ENCODE results near the gene FAM13A.

Gene FAM13A

DNA sequence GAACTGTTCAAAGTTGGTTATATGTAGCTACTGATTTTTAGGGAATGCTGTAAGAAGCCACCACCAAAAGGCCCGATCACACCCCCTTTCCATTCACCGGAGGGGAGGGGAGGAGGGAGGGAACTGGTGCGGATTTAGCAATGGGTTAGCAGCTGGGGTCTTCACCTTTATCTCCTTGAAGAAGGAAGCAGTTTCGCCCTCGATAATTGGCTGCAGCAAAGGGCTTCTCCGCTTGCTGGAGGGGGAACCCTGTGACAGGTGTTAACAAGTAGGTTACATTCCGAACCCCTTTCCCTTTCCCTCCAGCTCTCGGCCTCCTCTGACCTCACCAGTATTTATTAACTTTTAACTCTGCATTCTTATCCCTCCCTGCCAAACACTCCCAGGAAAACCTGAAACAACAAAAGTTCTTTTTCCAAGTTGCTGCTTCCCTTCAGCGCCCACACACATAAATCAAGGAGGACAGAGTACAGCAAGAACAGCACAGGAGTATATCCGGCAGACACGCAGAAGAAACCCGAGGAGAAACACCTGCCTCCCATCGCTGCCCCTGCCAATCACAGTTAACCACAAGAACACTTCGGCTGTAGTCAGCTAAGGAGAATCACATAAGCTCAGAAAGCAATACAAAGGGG is 319.6 kb downstream of the FAM13A start:
- DNase-seq: no peak

DNA sequence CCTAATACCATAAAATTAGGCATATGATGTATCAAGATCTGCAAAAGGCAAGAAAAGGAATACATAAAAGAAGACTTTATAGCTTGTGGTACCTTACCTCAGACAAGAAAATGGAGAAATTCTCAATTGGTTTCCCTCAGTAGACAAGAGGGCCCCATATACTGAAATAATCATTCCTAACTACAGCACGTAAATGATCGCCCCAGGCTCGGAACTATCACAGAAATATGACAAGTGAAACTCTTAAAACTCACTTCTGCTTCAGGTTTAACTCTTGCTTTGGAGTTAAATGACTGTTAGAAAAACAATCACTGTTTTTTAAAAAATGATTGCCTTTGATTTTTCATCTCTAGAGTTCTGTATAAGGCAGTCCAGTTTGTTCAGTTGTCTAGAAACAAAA is 320.7 kb downstream of the FAM13A start:
- no peak for DNase-seq

GRCh38 chr4:88735564-88735963 is 321.4 kb downstream of the FAM13A start:
- DNase-seq: no peak

GRCh38 chr4:88734403-88734949 is 322.5 kb downstream of the FAM13A start:
- DNase-seq: no peak

GRCh38 chr4:88732714-88733368 is 324.1 kb downstream of the FAM13A start:
- DNase-seq: no peak

- DNase-seq: no peak
Observed at GRCh38 chr4:88731381-88731780, 325.6 kb downstream of the FAM13A start.

DNA sequence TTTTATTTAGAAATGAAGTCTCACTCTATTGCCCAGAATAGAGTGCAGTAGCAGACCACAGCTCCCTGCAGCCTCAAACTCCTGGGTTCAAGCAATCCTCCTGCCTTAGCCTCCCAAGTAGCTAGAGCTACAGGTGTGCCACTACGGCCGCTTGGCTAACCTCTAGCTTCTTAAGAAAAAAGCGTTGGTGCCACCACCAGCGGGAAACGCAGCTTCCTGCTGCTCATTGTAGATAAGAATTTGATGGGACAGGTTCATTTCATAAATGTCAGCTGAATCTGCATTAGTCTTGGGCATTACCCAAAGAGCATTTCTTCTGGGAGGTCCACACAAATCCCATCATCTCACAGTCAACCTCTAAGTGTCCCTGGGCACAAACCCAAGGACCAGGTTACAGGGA is 326.2 kb downstream of the FAM13A start:
- no peak for DNase-seq

GRCh38 chr4:88729146-88729760 is 327.7 kb downstream of the FAM13A start:
- DNase-seq: no peak

DNA sequence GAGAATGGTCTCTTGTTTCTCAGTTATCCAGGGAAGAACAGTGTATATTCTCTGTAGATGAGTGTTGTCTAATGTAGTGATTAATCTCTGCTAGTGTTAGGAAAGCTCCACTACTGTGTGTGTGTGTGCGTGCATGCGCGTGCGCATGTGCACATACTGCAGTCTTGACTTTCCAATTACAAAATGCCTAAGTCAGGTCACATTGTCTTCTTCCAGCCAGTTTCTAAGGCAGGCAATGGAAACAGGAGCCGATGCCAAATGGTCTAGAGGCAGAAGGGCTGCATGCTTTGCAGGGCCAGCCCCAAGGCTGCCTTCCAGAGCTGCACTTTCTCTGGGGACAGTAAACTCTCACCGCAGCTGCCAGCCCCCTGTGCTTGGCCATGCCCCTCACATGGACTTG is 328.8 kb downstream of the FAM13A start:
- no peak for DNase-seq

DNA sequence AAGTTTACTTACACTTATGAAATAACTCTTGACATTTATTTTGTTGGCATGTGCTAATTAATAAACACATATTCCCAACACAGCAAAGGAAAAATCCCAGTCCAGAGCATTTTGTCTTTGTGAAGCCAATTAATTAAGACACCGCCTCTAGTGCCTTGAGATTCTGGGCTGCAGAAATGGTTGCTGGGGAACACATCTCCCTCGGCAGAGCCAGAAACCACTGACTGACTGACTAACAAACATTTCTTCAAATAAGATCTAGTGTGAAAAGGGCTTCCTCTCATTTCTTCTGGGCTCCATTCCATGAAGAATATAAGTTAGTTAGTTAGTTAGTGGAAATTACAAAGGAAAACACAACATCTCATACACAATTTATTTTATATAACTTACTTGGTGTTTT is 331.0 kb downstream of the FAM13A start:
- DNase-seq: no peak

DNA sequence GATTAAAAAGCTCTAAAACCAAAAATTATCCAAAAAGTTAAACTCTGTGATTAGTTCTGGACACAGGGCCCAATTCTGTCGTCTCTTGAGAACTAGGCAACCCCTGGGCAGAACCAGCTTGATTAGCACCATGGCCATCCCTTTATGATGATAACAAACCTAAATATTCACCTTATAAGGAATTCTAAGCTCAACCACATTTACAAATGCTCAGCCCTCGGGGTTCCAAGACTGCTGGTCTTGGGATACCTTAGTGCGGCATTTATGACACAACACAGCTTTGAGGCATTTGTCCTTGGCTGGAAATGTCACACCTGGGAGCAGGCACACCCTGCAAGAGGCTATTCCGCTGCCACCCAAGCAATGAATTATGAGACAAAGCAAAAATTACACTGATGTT is 331.8 kb downstream of the FAM13A start:
- DNase-seq: no peak

- DNase-seq: no peak
Observed at GRCh38 chr4:88724406-88724805, 332.6 kb downstream of the FAM13A start.

- DNase-seq: no peak
Observed at GRCh38 chr4:88722828-88723227, 334.2 kb downstream of the FAM13A start.

DNA sequence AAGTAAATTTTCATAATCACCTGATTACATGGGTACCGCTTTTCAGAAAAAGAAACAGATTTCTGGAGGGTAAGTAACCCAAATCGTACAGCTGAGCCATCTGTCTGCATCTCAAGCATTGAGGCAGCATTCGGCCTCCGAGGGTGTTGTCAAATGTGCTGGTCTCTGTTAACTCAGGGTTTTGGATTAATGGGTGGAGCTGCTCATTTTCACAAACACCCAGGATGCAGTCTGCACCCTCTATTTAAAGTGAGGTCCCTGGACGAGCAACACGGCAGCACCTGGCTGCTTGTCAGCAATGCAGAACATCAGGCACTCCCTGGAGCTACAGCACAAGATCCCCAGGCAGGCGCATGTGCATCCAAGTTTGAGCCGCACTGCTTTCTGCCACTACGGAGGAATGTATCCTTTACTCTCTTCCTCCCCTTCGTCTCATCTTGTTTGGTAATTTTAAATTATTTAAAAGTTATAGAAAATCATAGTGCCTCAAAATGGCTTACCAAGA is 334.7 kb downstream of the FAM13A start:
- DNase-seq: no peak

GRCh38 chr4:88720451-88721428 is 336.2 kb downstream of the FAM13A start:
- DNase-seq: no peak

GRCh38 chr4:88719381-88719780 is 337.6 kb downstream of the FAM13A start:
- DNase-seq: no peak

DNA sequence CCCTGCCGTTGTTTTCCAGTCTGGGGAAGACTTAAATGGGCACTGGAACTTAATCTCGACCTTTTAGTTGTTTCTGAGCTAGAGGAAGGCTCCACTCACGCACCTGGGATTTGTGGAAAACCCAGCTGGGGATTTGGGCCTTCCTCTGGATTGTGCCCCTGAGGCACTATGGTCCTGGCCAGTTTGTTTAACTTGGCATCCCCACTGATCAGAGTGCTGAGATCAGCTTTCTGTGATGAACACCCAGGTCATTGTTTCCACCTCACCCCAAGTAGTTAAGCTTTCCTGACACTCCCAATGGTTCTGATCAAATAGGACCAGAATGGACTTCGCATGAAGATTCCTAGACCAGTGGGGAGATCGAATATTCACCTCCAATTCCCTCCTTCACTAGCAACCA is 338.9 kb downstream of the FAM13A start:
- DNase-seq: no peak

DNA sequence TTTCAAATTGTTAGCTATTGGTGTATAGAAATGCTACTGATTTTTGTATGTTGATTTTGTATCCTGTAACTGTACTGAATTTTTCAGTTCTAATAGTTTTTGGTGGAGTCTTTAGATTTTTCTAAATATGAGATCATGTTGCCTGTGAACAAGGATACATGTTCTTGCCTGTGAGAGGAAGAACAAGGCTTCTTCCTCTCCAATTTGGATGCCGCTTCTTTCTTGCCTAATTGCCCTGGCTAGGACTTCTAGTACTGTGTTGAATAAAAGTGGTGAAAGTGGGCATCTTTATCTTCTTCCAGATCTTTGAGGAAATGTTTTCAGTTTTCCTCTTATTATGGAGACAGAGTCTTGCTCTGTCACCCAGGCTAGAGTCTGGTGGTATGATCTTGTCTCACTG is 343.2 kb downstream of the FAM13A start:
- no peak for DNase-seq

DNA sequence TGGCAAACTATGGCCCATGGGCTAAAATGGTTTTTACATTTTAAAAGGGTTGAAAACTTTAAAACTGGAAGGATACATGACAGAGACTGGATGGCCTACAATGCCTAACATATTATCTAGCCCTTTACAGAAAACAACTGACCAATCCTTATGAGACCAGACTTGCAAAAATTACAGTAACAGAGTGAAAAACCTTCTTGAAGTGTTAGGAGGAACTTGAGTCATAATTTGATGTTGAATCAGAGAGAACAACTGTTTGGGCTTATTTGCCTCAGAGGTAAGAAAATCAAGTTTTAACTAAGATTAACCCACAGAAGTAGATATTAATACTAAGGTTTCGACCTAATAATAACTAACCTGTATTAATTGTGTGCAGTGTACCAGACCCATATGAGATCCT is 347.0 kb downstream of the FAM13A start:
- no peak for DNase-seq

DNA sequence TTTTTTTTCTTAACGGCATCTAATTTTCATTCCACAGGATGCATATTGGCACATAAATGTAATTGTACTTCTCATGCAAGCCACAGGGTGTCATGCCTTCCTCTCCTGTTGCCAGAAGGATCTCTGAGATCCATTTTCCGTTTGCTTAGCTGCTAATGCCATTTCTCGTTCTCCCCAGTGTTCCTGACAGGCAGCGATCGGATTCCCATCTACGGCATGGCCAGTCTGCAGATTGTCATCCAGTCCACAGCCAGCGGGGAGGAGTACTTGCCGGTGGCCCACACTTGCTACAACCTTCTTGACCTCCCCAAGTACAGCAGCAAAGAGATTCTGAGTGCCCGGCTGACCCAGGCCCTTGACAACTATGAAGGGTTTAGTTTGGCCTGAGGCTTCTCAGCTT is 350.4 kb downstream of the FAM13A start:
- DNase-seq: peak; percentile 4

DNA sequence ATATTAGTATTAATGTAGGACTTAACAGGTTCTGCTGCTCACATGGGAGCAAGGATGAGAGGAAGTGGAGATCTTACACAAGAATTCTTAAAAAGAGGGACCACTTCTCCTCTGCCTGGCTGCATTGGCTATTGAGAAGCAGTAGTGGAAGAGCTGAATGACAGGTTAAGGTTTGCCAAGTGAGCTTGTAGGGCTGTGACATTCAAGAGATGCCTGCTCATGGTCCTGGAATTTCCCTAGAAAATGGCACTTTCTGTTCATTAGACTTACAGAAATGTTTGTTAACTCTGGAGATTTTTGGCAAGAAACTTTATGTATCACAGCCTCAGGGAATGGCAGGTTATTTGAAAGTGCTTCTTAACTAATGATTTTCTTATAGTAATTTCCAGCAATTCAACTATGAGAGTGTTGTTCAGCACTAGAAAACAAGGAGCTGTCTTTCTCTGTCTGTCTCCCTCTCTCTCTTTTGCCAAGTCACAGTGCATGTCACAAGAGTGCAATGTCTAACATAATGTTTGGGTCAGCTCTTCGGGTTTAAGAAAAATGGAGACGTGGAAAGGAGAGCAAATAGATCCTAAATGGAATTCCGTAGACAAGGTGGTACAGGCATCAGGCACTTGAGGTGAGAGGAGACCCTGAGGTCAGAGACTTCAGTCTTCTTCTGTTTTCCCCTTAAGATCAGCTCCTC is 351.0 kb downstream of the FAM13A start:
- no peak for DNase-seq

DNA sequence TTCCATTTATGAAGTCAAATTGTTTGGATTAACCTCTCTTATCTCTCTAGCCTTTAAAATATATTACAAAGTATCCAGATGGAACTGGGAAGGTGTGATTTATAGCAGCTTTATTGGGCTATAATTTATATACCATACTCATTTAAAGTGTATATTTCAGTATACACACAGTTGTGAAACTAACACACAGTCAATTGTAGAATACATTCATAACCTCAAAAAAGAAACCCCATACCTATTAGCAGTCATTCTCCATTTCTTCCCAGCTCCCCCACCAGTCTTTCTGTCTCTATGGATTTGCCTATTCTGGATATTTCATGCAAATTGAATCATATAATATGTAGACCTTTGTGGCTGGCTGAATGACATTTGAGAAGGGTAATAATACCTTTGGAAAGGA is 351.8 kb downstream of the FAM13A start:
- no peak for DNase-seq

Measured in OCI-M1 (cell line).